GM12875 (cell line): ENCODE measurements around the gene KCNIP1.

ENCODE experiments used
- H3K4me3 ChIP-seq: one replicate; pipeline ENCODE4 v1.5.1; 2011; ENCODE audit warnings: low read depth, low read length, control low read depth
- TF ChIP-seq, protein P1 (sequence below): IDR thresholded peaks from 2 replicates; pipeline ENCODE4 v1.5.1; 2011; ENCODE audit warnings: low read depth, mild to moderate bottlenecking, control low read depth, inconsistent platforms, low read length, moderate library complexity, borderline replicate concordance; ENCODE audit not compliant: insufficient read depth

KCNIP1 gene

DNA sequence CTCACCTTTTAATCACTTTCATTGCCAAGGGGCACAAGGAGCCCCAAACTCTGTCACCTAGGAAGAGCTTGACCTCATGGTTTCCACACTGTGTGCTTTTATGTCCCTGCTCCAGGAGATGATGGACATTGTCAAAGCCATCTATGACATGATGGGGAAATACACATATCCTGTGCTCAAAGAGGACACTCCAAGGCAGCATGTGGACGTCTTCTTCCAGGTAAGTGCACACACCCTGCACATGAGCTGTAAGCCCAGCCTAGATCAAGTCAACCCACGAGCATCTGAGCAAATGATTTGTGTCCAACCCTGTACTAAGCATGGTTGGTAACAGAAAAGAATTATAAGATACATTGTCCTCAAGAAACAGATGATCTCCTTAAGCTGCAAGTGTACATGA lies 228.9 kb downstream of the KCNIP1 start:
- TF ChIP-seq, protein P1, sequence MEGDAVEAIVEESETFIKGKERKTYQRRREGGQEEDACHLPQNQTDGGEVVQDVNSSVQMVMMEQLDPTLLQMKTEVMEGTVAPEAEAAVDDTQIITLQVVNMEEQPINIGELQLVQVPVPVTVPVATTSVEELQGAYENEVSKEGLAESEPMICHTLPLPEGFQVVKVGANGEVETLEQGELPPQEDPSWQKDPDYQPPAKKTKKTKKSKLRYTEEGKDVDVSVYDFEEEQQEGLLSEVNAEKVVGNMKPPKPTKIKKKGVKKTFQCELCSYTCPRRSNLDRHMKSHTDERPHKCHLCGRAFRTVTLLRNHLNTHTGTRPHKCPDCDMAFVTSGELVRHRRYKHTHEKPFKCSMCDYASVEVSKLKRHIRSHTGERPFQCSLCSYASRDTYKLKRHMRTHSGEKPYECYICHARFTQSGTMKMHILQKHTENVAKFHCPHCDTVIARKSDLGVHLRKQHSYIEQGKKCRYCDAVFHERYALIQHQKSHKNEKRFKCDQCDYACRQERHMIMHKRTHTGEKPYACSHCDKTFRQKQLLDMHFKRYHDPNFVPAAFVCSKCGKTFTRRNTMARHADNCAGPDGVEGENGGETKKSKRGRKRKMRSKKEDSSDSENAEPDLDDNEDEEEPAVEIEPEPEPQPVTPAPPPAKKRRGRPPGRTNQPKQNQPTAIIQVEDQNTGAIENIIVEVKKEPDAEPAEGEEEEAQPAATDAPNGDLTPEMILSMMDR = no peak
- H3K4me3 ChIP-seq = no peak overlapping the region

DNA sequence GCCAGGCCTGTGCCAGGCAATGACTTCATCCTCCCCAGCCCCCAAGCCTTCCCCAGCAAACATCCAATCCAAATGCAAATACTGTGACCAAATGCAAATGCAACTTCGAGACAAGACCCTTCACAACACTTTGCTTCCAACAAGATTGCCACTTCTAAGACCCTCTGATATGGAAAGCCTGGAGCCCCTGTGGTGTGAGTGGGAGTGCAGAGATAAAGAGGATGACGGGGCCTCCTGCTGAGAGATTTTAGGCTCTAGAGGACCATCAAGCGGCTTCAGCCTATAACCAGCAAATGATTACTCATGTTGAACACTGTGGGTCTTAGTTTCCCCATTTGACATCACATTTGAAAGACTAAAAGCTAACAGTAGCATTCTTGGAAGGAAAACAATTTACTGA lies 233.1 kb downstream of the KCNIP1 start:
- TF ChIP-seq, protein P1 = no peak
- H3K4me3 ChIP-seq = no peak overlapping the region

DNA sequence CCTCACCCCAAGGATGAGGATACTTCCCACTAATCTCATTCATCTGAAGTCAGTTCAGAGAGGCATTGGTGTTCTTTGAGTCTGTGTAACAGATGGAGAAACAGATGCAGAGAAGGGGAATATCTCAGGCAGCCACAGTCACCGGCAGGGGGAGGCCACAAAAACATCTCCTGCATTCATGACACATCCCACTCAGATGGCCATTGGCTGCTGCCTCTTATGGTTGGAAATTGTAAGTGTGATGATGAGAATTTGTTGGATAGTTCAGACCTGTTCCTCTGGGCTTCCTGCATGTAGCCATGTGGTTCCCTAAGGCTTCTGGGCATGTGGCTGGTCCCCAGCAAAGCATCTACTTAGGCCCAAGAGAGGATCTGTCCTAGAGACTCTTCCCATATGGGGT lies 233.8 kb downstream of the KCNIP1 start:
- TF ChIP-seq, protein P1 = no peak
- H3K4me3 ChIP-seq = no peak overlapping the region

DNA sequence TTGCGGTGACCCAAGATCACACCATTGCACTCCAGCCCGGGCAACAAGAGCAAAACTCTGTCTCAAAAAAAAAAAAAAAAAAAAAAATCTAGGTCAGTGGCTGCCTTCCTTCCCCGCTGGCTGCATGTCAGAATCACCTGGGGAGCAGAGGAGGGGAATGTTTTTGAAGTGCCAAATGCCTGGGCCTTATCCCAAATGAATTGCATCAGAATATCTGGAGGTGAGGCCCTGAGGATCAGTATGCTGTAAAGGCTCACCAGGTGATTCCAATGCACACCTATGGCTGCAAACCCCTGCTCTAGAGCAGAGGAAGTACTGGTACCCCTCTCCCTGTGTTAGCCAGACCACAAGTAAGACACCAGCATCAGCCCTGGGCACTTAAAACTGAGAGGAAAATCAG lies 235.0 kb downstream of the KCNIP1 start:
- H3K4me3 ChIP-seq = no peak overlapping the region
- TF ChIP-seq, protein P1 = no peak

DNA sequence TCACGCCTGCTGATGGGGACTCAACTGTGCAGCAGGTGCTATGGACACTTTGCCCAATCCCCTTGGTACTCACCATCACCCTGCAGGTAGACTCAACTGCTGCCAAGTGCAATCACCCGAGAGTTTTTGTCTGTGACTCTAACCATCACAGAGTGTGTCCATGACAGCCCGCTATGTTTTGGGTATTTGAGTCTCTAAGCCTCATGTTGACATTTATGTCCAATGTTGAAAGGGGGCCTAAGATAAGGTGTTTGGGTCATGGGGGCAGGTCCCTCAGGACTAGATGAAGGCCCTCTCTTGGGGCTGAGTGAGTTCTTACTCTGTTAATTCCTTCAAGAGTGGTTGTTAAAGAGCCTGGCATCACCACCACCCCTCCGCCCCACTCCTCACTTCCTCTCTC lies 235.6 kb downstream of the KCNIP1 start:
- TF ChIP-seq, protein P1 = no peak
- H3K4me3 ChIP-seq = no peak overlapping the region

DNA sequence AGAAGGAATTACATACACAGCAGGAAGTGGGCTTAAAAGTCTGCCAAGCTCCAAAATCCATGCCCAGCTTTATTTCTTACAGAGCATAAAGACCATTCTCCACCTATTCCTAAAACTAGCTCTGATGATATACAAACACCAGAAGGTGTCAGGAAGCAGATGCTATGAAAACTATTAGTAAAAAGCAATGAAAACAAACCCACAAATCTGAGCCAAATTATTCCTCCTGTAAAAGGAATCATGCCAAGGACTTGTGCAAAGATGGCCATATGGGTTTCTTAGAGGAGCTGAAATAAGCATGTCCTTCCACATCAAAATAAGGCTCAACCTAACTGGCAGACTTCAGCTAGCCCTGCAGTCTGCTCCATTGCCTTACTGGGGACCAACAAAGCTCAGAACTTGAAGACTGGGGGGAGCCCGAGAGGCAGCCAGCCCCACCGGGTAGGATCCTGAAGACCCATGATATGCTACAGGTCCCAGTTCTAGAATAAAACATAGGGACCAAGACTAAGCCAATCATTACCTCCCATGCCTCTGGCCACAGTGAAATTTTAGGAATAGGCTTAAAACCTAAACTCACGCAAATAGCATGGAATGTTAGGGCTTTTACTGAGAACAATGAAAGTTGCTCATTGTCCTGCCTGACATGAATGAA lies 236.9 kb downstream of the KCNIP1 start:
- H3K4me3 ChIP-seq = no peak overlapping the region
- TF ChIP-seq, protein P1 = no peak

DNA sequence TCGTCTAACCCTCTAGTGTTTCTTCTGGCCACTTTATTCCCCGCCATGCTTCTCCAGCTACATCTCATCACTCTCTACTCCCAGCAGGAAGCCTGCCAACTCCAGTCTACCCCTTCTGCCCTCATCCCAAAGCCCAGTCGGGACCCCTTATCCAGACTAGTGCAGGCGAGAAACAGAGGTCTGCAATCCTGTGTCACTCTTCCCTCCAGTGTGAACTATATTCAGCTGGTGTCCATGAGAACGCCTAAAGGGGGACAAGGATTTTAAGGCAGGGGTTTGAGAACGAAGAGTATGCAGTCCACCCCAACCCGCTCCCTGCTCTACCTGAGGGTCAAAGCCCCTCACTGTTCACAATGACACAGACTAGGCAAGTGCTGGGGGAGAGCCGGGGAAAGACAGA lies 238.0 kb downstream of the KCNIP1 start:
- TF ChIP-seq, protein P1 = no peak
- H3K4me3 ChIP-seq = no peak overlapping the region
